GM19467 (cell line): Measurements from ENCODE around the gene GPR137.

Experiments
- ATAC-seq: cut with Tn5 transposase; IDR thresholded peaks from one replicate; pipeline ENCODE4 v1.9.1; 2021; ENCODE audit warnings: mild to moderate bottlenecking, moderate library complexity; ENCODE audit not compliant: unreplicated experiment

GPR137 gene

DNA sequence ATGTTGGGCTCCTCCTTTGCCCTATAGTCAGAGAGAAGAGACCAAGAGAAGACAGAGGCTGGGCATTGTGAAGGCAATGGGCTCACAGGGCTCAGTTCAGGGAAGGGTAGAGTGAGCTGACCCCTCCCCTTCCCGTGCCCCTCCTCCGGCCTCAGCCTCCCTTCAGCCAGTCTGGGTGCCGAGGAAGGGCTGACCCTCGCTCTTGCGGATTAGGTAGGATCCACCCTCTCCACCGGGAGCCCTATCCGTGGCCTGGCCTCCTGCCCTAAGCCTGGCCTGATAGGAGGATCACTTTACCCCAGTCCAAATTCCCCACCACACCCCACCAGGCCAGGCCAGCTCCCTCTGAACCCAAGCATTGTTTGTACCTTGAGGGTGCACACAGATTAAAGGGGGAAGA, 37.1 kb upstream of the GPR137 start:
- ATAC-seq = no peak

DNA sequence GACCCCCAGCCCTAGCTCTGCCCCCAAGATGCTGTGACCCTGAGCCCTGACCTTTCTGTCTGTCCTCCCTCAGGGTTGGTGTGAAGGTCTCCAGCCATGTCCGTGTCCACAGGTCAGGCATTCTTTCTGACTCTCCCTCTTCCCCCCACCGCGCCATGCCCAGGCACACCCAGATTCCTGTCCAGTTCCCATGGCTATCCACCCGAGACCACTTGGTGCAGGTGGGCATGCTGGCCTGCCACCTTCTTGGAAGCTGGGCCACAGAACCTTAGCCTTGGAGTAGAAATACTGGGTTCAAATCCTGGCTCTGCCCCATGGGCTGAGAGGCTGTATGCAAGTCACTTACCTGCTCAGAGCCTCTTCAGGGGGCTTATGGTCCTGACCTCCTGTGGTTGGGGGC, 36.6 kb upstream of the GPR137 start:
- ATAC-seq = no peak

GRCh38 chr11:64249563-64250414, 35.9 kb upstream of the GPR137 start:
- ATAC-seq = no peak

DNA sequence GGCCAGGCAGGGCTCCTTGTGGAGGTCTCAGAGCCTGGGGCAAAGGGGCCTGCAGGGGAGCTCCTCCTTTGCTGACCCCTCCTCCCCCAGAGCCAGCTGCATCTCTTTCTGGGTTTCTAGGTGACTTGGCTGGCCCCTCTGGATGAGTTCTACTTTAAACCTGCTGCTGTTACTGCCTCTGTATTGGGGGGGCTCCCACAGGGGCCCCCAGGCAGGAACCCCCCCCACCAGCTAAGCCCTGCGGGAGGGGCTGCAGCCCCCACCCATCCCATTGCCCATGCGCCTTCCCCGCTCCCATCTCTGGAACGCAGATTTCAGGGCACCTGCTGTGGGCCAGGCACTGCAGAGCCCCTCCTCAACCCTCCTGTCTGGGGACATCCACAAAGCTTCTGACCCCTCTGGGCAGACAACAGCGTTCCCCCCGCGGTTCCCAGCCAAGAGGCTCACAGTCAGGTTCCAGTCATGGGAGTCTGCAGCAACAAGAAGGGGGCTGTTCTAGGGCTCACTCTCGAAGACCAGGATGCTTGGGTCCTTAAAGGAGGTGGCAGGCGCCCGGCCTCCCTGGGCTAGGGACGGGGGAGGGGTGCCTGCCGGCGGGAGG, 35.1 kb upstream of the GPR137 start:
- ATAC-seq = no peak

GRCh38 chr11:64251016-64251752, 34.5 kb upstream of the GPR137 start, which contains the start of gene PLCB3:
PLCB3 (plus strand) TSS chr11:64251530; CDS start chr11:64251650, 120 bp downstream.
- no peak for ATAC-seq

DNA sequence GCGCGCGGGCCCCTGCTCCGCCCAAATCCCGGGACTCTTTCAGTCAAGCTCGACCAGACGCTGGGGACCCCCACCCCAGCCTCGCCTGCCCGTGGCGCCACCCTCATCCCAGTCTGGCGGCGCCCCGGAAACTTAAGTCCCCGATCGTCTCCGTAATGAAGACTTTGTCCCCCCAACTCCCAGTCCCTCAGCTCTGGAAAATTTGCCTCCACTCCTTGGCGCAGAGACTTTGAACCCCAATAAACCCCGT, 34.0 kb upstream of the GPR137 start:
- ATAC-seq = no peak

- no peak for ATAC-seq
Observed at GRCh38 chr11:64252003-64252872, 33.4 kb upstream of the GPR137 start.

DNA sequence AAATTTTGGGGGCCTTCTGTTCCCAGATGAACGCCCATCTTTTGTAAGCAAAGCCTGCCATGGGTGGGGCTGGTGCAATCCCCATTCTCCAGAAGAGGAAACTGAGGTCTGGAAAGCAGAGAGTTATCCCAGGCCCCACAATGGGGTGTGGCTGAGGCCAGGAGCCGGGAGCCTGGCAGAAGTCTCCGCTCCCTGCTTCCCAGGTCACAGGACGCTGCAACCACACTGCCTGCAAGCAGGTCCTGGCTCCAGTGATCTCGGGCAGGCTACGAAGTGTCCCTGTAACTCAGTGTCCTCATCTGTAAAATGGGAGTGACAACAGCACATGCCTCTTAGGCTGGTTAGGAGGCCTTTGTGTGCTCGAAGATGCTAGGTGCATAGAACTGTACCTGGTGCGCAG, 32.6 kb upstream of the GPR137 start:
- no peak for ATAC-seq

DNA sequence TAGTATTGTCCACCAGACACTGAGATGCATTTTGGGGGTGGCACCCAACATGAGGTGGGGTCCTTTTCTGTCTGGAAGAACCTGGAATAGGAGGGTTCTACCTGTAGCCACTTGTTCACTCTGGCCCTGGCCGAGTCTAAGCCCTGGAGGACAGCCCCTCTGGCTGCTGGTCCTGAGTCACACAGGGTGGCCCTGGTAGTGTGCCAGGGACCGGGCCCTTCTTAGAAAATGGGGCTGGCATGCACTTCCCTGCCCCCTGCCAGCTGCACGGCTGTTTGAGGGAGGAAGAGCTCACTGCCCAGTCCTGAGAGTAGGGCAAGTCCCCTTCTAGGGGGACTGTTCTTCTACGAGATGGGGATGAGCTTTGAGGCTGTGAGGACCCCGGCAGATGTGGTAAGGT, 32.2 kb upstream of the GPR137 start:
- ATAC-seq = no peak

DNA sequence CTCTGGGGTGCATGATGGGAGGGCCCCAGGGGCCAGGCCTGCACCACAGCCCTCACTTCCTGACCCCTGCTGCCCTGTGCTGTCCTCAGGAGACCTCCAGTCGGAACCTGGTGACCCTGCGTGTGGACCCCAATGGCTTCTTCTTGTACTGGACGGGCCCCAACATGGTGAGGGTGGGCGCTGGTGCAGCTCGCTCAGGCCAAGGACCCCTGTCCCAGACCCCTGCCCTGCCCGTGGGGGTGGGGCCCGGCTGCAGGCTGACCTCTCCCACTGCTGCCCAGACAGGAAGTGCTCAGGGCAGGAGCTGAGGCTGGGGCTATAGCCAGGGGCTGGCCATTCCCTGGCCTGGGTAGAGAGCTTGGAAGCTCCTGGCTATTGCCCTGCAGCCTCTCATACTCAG, 31.3 kb upstream of the GPR137 start:
- no peak for ATAC-seq

DNA sequence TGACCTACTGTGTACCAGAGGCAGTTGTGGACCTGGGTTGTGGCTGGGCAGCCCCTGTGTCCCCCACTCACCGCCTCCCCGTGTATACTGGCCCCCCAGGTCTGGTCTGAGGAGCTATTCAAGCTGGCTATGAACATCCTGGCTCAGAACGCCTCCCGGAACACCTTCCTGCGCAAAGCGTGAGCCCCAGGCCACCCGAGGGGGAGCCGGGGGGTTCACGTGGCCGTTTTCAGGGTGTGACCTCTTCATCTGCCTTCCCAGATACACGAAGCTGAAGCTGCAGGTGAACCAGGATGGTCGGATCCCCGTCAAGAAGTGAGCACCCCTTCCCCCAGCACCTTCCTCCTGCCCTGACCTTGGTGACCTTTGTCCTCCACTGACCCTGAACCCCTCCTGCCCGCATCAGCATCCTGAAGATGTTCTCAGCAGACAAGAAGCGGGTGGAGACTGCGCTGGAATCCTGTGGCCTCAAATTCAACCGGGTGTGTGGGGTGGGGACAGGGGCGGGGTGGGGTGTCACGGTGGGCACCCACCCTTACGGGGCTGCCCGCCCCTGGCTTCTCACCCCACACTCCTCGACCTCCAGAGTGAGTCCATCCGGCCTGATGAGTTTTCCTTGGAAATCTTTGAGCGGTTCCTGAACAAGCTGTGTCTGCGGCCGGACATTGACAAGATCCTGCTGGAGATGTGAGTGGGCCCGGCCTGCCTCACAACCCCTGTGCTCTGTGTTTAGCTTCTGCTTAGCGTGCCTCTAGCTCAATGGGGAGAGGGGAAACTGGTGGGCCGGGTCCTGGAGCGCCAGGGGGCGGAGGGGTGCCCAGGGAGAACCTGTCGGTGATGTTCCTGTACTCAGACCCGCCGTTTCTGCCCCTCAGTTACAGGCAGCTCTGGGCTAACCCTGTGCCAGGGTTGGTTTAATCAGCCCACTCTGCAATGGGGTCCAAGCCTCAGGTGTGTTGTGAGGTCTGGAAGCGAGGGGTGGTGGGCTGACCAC, 30.2 kb upstream of the GPR137 start:
- ATAC-seq = no peak

DNA sequence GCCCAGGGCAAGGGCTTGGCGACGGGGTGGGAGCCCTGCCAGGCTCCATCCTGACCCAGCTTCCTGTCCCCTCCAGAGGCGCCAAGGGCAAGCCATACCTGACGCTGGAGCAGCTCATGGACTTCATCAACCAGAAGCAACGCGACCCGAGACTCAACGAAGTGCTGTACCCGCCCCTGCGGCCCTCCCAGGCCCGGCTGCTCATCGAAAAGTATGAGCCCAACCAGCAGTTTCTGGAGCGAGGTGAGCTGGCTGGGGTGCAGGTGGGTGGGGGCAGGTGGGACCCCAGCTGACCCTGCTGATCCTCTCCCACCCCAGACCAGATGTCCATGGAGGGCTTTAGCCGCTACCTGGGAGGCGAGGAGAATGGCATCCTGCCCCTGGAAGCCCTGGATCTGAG, 29.3 kb upstream of the GPR137 start:
- no peak for ATAC-seq

DNA sequence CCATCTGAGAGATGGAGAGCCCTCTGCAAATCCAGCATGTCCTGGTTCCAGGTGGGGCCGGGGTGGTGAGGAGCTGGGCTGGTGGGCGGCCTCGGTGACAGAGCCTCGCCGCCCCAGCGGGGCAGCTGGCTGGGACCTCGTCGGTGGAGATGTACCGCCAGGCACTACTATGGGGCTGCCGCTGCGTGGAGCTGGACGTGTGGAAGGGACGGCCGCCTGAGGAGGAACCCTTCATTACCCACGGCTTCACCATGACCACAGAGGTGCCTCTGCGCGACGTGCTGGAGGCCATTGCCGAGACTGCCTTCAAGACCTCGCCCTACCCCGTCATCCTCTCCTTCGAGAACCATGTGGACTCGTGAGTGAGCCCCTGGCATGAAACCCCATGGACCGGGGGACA, 27.3 kb upstream of the GPR137 start:
- no peak for ATAC-seq

DNA sequence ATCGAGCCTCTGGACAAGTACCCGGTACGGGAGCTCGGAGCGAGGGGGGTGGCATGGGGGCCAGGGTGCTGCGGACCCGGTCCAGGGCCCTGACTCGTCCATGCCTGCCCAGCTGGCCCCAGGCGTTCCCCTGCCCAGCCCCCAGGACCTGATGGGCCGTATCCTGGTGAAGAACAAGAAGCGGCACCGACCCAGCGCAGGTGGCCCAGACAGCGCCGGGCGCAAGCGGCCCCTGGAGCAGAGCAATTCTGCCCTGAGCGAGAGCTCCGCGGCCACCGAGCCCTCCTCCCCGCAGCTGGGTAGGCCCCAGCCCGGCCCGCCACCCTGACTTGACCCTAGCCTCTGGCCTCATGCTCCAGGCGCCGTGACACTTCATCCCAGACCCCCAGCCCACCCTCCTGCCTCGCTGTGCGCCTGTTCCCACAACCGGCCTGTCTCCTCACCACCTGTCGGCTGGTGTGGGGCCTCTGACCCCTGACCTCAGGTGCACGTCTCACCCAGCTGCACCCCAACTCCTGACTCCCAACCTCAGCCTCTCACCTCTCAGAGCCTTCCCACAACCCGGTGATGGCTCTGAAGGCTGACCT, 26.6 kb upstream of the GPR137 start:
- no peak for ATAC-seq

DNA sequence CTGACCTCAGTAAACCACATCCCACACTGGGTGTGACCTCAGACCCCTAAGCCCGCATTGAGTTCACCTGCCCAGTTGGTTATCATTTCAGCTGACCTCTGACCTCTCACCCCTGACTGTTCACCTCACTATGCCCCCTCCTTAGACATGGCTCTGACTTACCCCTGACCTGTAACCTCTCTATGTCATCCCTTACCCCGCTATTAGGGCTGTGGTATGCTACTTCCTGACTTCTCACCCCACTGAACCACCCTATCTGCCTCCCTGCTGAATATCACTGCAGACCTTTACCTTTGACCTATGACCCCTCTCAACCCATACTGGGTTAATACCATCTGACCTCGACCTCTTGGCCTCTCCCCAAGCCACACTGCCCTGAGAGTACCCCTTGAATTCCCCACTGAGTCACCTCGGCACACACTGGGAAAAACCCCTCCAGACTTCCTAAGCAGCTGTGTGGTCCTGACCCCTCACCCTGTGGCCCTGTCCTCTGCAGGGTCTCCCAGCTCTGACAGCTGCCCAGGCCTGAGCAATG, 26.0 kb upstream of the GPR137 start:
- ATAC-seq = no peak

GRCh38 chr11:64260147-64260708, 25.4 kb upstream of the GPR137 start:
- ATAC-seq = no peak

DNA sequence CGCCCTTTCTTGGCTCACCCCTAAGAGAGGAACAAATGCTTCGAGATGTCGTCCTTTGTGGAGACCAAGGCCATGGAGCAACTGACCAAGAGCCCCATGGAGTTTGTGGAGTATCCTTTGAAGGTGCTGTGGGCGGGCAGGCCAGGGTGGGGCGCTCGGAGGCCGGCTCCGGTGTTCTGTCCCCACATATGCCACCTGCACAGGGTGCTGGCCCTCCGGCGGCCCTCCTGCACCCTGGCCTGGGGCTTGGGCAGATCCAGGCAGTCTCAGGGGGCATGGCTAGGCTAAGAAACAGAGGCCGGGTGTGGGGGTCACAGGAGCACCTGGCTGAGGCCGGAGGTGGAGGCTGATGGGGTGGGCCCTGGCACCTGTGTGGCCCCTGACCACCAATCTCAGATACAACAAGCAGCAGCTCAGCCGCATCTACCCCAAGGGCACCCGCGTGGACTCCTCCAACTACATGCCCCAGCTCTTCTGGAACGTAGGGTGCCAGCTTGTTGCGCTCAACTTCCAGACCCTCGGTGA, 24.0 kb upstream of the GPR137 start:
- no peak for ATAC-seq

GRCh38 chr11:64262271-64263002, 23.2 kb upstream of the GPR137 start:
- no peak for ATAC-seq
